C4-2B (cell line): ENCODE data around the gene MLXIP.
"Not testable (repeated sequence)": the region's sequence is repeated elsewhere in the genome, so short reads cannot be mapped to it uniquely, and the experiment has no call there.

Experiments used
- H3K27ac ChIP-seq: fragments of 450-650 bp; 2 replicates; pipeline ENCODE4 v1.5.1; 2017
- CTCF ChIP-seq: fragments of 450-650 bp; conservative IDR thresholded peaks from 2 replicates; pipeline ENCODE4 v1.5.1; 2017; ENCODE audit warnings: mild to moderate bottlenecking
- ZFX ChIP-seq: fragments of 450-650 bp; IDR thresholded peaks from 2 replicates; pipeline ENCODE4 v1.6.1; 2017

MLXIP gene

GRCh38 chr12:122035292-122035691 is 43.3 kb upstream of the MLXIP start:
- TF ChIP-seq ZFX = no peak
- TF ChIP-seq CTCF = no peak
- H3K27ac ChIP-seq = peak overlapping the region; percentile 21

GRCh38 chr12:122036153-122036552 is 42.4 kb upstream of the MLXIP start:
- no peak overlapping the region for H3K27ac ChIP-seq
- TF ChIP-seq ZFX = no peak

- TF ChIP-seq ZFX = no peak
- TF ChIP-seq CTCF = no peak
- no peak overlapping the region for H3K27ac ChIP-seq
These were observed 37.8 kb upstream of the MLXIP start for GRCh38 chr12:122040579-122041386.

- not testable (repeated sequence) for H3K27ac ChIP-seq
These were observed 37.1 kb upstream of the MLXIP start for GRCh38 chr12:122041458-122041857.

- no peak for TF ChIP-seq CTCF
- TF ChIP-seq ZFX = no peak
- H3K27ac ChIP-seq = no peak overlapping the region
These were observed 35.6 kb upstream of the MLXIP start for GRCh38 chr12:122042910-122043309.

- TF ChIP-seq CTCF (no peak), ZFX (no peak)
- no peak overlapping the region for H3K27ac ChIP-seq
These were observed 35.1 kb upstream of the MLXIP start for GRCh38 chr12:122043476-122043875.

- TF ChIP-seq ZFX (no peak), CTCF (no peak)
- H3K27ac ChIP-seq = no peak overlapping the region
These were observed 33.3 kb upstream of the MLXIP start for GRCh38 chr12:122045262-122045661.

- H3K27ac ChIP-seq = no peak overlapping the region
- TF ChIP-seq ZFX (no peak), CTCF (no peak)
These were observed 32.4 kb upstream of the MLXIP start for GRCh38 chr12:122046145-122046544.
